CD14-positive monocyte (primary cell): ENCODE data around the gene CXorf58. TPM values are rescaled to one million over a fixed set of nuclear protein-coding genes. Genes with fewer than 3 reads are reported as not detected.

ENCODE experiments used
- DNase-seq, 3 donors: peaks; one replicate each; pipeline ENCODE4 v3.0.0-alpha.2; 2011 to 2022
- H2AFZ ChIP-seq: 2 replicates; pipeline ENCODE4 v1.6.0; 2012; ENCODE audit warnings: mild to moderate bottlenecking, low read depth, low read length, inconsistent platforms; ENCODE audit not compliant: insufficient read depth, poor library complexity, severe bottlenecking
- H3K27ac ChIP-seq, 2 donors: 1 replicate in 1 of 2; 2 replicates in 1 of 2; pipeline ENCODE4 v1.5.1; 2012 to 2013; ENCODE audit warnings: low read length in 2 of 2, control low read depth in 1 of 2, inconsistent platforms in 1 of 2, low read depth in 1 of 2, mild to moderate bottlenecking in 1 of 2
- H3K27me3 ChIP-seq, 2 donors: one replicate each; pipeline versions ENCODE4 v1.6.0 to v1.6.1; 2011 to 2013; ENCODE audit warnings: low read length in 2 of 2; ENCODE audit not compliant: control insufficient read depth in 2 of 2, insufficient read depth in 2 of 2
- H3K36me3 ChIP-seq, 2 donors: replicated peaks in 1 of 2; 1 replicate in 1 of 2; 2 replicates in 1 of 2; pipeline versions ENCODE4 v1.5.1 to v1.6.1; 2012 to 2013; ENCODE audit warnings: low read length in 2 of 2, control low read depth in 1 of 2, inconsistent platforms in 1 of 2, mild to moderate bottlenecking in 1 of 2; ENCODE audit not compliant: insufficient read depth in 2 of 2, control insufficient read depth in 1 of 2
- H3K4me1 ChIP-seq, 2 donors: 1 replicate in 1 of 2; 2 replicates in 1 of 2; pipeline versions ENCODE4 v1.5.1 to v1.6.1; 2012 to 2013; ENCODE audit warnings: low read length in 2 of 2, control low read depth in 1 of 2, inconsistent platforms in 1 of 2, mild to moderate bottlenecking in 1 of 2, moderate library complexity in 1 of 2; ENCODE audit not compliant: insufficient read depth in 2 of 2, control insufficient read depth in 1 of 2
- H3K4me2 ChIP-seq: replicated peaks from 2 replicates; pipeline ENCODE3; 2012; ENCODE audit warnings: low read length, moderate library complexity, mild to moderate bottlenecking; ENCODE audit not compliant: poor library complexity, severe bottlenecking; ENCODE audit errors: extremely low read depth
- H3K4me3 ChIP-seq, 3 experiments: fragments of 200-600 bp in 1 of 3; sonication (generic) in 1 of 3; replicated peaks in 1 of 3; 1 replicate in 2 of 3; 2 replicates in 1 of 3; pipeline ENCODE4 v1.5.1; 2011 to 2013; ENCODE audit warnings: low read length in 3 of 3, mild to moderate bottlenecking in 3 of 3, control low read depth in 2 of 3, low read depth in 2 of 3, inconsistent platforms in 1 of 3, moderate library complexity in 1 of 3
- H3K79me2 ChIP-seq: 2 replicates; pipeline ENCODE4 v1.6.0; 2012; ENCODE audit warnings: mild to moderate bottlenecking, control low read depth, inconsistent platforms, low read length, moderate library complexity; ENCODE audit not compliant: insufficient read depth
- H3K9ac ChIP-seq: 2 replicates; pipeline ENCODE4 v1.6.0; 2017; ENCODE audit warnings: low read length, mild to moderate bottlenecking; ENCODE audit not compliant: insufficient read depth, poor library complexity, severe bottlenecking
- H3K9me3 ChIP-seq, 2 donors: replicated peaks in 1 of 2; 1 replicate in 1 of 2; 2 replicates in 1 of 2; pipeline versions ENCODE4 v1.5.1 to v1.6.1; 2012 to 2013; ENCODE audit warnings: low read length in 2 of 2, control low read depth in 1 of 2; ENCODE audit not compliant: control insufficient read depth in 1 of 2, insufficient read depth in 1 of 2
- H4K20me1 ChIP-seq: 2 replicates; pipeline ENCODE4 v1.6.0; 2012; ENCODE audit warnings: mild to moderate bottlenecking, low read length, control low read depth, moderate library complexity; ENCODE audit not compliant: insufficient read depth
- H3K27ac Mint-ChIP-seq, 7 donors: one replicate each; pipeline ENCODE4 v1.8.0; 2020; ENCODE audit warnings: mild to moderate bottlenecking in 7 of 7, mixed read lengths in 7 of 7, moderate library complexity in 6 of 7, inconsistent platforms in 2 of 7
- H3K27me3 Mint-ChIP-seq, 3 donors: one replicate each; pipeline ENCODE4 v1.8.0; 2021 to 2022; ENCODE audit warnings: low read depth in 3 of 3, mild to moderate bottlenecking in 3 of 3, mixed read lengths in 3 of 3, moderate library complexity in 3 of 3, inconsistent platforms in 1 of 3
- H3K36me3 Mint-ChIP-seq, 2 donors: one replicate each; pipeline ENCODE4 v1.8.0; 2020; ENCODE audit warnings: mixed read lengths in 2 of 2, inconsistent platforms in 1 of 2, mild to moderate bottlenecking in 1 of 2
- H3K4me1 Mint-ChIP-seq: one replicate; pipeline ENCODE4 v1.8.0; 2020; ENCODE audit warnings: mild to moderate bottlenecking, mixed read lengths
- H3K4me3 Mint-ChIP-seq, 2 donors: one replicate each; pipeline ENCODE4 v1.8.0; 2020; ENCODE audit warnings: mild to moderate bottlenecking in 2 of 2, mixed read lengths in 2 of 2, moderate library complexity in 1 of 2
- H3K9me3 Mint-ChIP-seq, 7 donors: one replicate each; pipeline ENCODE4 v1.8.0; 2020 to 2022; ENCODE audit warnings: mixed read lengths in 7 of 7, mild to moderate bottlenecking in 6 of 7, moderate library complexity in 6 of 7, inconsistent platforms in 2 of 7
- CTCF ChIP-seq: fragments of 200-600 bp; IDR thresholded peaks from one replicate; pipeline ENCODE4 v1.8.0; 2022; ENCODE audit warnings: antibody characterized with exemption, mild to moderate bottlenecking
- WGBS: methylation state at CpG from one replicate; pipeline ENCODE4 v1.1.5; 2013; ENCODE audit warnings: missing lambda C conversion rate; ENCODE audit not compliant: insufficient coverage; 5-methylcytosine and 5-hydroxymethylcytosine counted together
- intact Hi-C, 2 donors: fragments of 100-400 bp; cut with micrococcal nuclease; formaldehyde crosslinking; loops; one replicate each; pipeline versions ENCODE4 v1.15.0 to v1.15.1; 2023
- polyA plus RNA-seq, 3 donors: library from polyadenylated mRNA; depleted of rRNA in 1 of 3; unstranded in 2 of 3; stranded (reverse) in 1 of 3; fragments of 300-500 nt in 2 of 3; fragments of >200 nt in 1 of 3; fragmentation: Illumina TruSeq in 2 of 3; gene quantifications; 1 replicate in 2 of 3; 2 replicates in 1 of 3; pipeline ENCODE4 v1.2.3, GENCODE V29; 2012 to 2021

CXorf58 gene
- polyA plus RNA-seq, 3 donors = not detected

GRCh38 chrX:23904096-23904495, 3.7 kb upstream of the CXorf58 start:
- TF ChIP-seq CTCF = no peak
- no peak overlapping the region for H3K9ac ChIP-seq
- DNase-seq = no peak
- no peak overlapping the region for H3K27ac Mint-ChIP-seq
- H3K4me2 ChIP-seq = no peak overlapping the region
- H3K79me2 ChIP-seq = no peaks in the 10 kb centered on the region
- no peak overlapping the region for H2AFZ ChIP-seq
- H3K27me3 ChIP-seq = peaks cover 0 to 5% of the 10 kb centered on the region in 2 donors
- H3K9me3 ChIP-seq = peaks cover 0 to 6% of the 10 kb centered on the region in 2 donors
- peaks cover 9% of the 10 kb centered on the region for H3K4me1 Mint-ChIP-seq
- intact Hi-C loops = loop anchor here (5.0 to 10.0 kb wide), 5 partner anchors 59 to 209 kb away; partner anchors contain the start of genes EIF2S3 (in 1 of the 2) and KLHL15 (in 1 of the 2)
- no peaks in the 10 kb centered on the region for H4K20me1 ChIP-seq
- no peak overlapping the region for H3K27ac ChIP-seq
- H3K4me1 ChIP-seq = peaks cover 37 to 45% of the 10 kb centered on the region in 2 donors
- H3K4me3 Mint-ChIP-seq = no peak overlapping the region
- H3K27me3 Mint-ChIP-seq = peaks cover 0 to 19% (median 0%) of the 10 kb centered on the region in 3 donors
- H3K36me3 Mint-ChIP-seq = no peaks in the 10 kb centered on the region
- peaks cover 0 to 5% (median 0%) of the 10 kb centered on the region in 7 donors for H3K9me3 Mint-ChIP-seq
- H3K36me3 ChIP-seq = no peaks in the 10 kb centered on the region
- no CpG with 5 or more reads among the region's 2 CpGs for WGBS
- H3K4me3 ChIP-seq = no peak overlapping the region

DNA sequence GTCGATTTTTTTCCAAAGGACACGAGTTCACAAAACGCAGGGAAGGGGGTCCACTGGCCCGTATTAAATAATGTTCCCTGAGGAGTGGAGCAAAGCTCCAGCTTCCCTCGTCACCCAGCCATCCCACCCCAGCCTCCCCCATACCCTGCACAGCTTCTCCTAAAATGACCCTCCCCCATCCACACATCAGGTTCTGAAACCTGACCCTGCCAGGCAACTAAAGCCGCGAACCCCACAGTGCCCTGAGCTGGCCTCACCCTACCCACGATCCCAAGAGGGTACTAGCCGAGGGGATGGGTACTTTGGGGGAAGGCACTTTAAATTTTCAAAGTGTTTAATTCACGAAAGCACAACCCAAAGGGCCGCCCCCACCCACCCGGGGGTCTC, 702 bp upstream of the CXorf58 start:
- no peak for TF ChIP-seq CTCF
- no peaks in the 10 kb centered on the region for H4K20me1 ChIP-seq
- Mint-ChIP-seq H3K4me1 (peaks cover 23% of the 10 kb centered on the region), H3K27me3 (peaks cover 0 to 22% (median 0%) of the 10 kb centered on the region in 3 donors), H3K36me3 (no peaks in the 10 kb centered on the region), H3K27ac (peak overlapping the region; percentile 69 to 94 (median 91)), H3K9me3 (peaks cover 0 to 5% (median 0%) of the 10 kb centered on the region in 7 donors), H3K4me3 (peak overlapping the region; percentile 77 to 83)
- intact Hi-C loops = loop anchor here (5.0 to 10.0 kb wide), 6 partner anchors 62 to 245 kb away; partner anchors contain the start of genes EIF2S3 (in 1 of the 2) and KLHL15 (in 1 of the 2)
- H3K4me1 ChIP-seq = peaks cover 37 to 39% of the 10 kb centered on the region in 2 donors
- peak overlapping the region; percentile 60 for H3K9ac ChIP-seq
- WGBS = 0% methylated on average over 2 of the region's 12 CpGs
- peaks cover 0 to 6% of the 10 kb centered on the region in 2 donors for H3K9me3 ChIP-seq
- peak overlapping the region; percentile 79 for H2AFZ ChIP-seq
- peak overlapping the region; percentile 71 to 86 for H3K27ac ChIP-seq
- H3K36me3 ChIP-seq = no peaks in the 10 kb centered on the region
- no peak for DNase-seq
- H3K79me2 ChIP-seq = no peaks in the 10 kb centered on the region
- H3K4me2 ChIP-seq = peak overlapping the region; percentile 71
- H3K4me3 ChIP-seq = peak overlapping the region; percentile 42 to 73 (median 54)
- H3K27me3 ChIP-seq = peaks cover 0 to 3% of the 10 kb centered on the region in 2 donors
